HCT116 (cell line): ENCODE measurements around the gene TWF2. TPM values are rescaled to one million over a fixed set of nuclear protein-coding genes. Genes with fewer than 3 reads are reported as not detected.

Experiments used
- ATAC-seq: fragments of 200-7000 bp; cut with Tn5 transposase; 2 replicates; pipeline ENCODE4 v1.9.1; 2020; ENCODE audit warnings: mild to moderate bottlenecking, moderate library complexity
- BruUV-seq: library from RNA; stranded (reverse); fragments of 400-500 nt; replicated peaks from 2 replicates; lab custom pipeline; 2021; lab: Mats Ljungman, UMichigan
- CTCF ChIA-PET: fragments of 300-600 bp; sonication (Branson Sonifier 250); formaldehyde crosslinking; loops from one replicate; lab custom pipeline; 2021; ENCODE audit warnings: antibody characterized with exemption; lab: Charles Lee
- POLR2A ChIA-PET: fragments of 300-600, 350-600 bp; sonication (Branson Sonifier 250); formaldehyde crosslinking; loops from one replicate; lab custom pipeline; 2021; ENCODE audit warnings: antibody characterized with exemption; lab: Charles Lee
- RAD21 ChIA-PET, 2 experiments: fragments of 300-600 bp; sonication (Branson Sonifier 250); formaldehyde crosslinking; loops; one replicate each; lab custom pipeline; 2023; ENCODE audit warnings: low total read pairs in 2 of 2; ENCODE audit not compliant: uncharacterized antibody in 2 of 2, unreplicated experiment in 2 of 2, low non-redundant PET in 1 of 2; lab: Charles Lee
- DNase-seq: peaks from one replicate; pipeline ENCODE4 v3.0.0-alpha.2; 2010; ENCODE audit warnings: low read depth, low spot score
- H2AFZ ChIP-seq: fragments of 200-600 bp; shearing (Covaris generic), sonication (generic); 2 replicates; pipeline ENCODE4 v1.6.1; 2017; ENCODE audit warnings: low read depth, mixed run types, mixed read lengths, antibody characterized with exemption, low read length; ENCODE audit not compliant: poor library complexity, severe bottlenecking
- H3K27ac ChIP-seq: 2 replicates; pipeline ENCODE4 v1.5.1; 2012; ENCODE audit warnings: low read depth, low read length
- H3K27me3 ChIP-seq: fragments of 200-600 bp; sonication (generic); 2 replicates; pipeline ENCODE4 v1.6.1; 2016; ENCODE audit warnings: mixed run types, low read length, mixed read lengths; ENCODE audit not compliant: insufficient read depth
- H3K36me3 ChIP-seq, 2 experiments: fragments of 200-500 bp in 1 of 2; fragments of 200-600 bp in 1 of 2; sonication (Bioruptor generic) in 1 of 2; sonication (generic) in 1 of 2; 2 replicates each; pipeline versions ENCODE4 v1.5.1 to v1.6.1; 2014 to 2016; ENCODE audit warnings: low read length in 2 of 2, inconsistent platforms in 1 of 2, mixed read lengths in 1 of 2, mixed run types in 1 of 2; ENCODE audit not compliant: insufficient read depth in 2 of 2, control insufficient read depth in 1 of 2
- H3K4me1 ChIP-seq, 2 experiments: fragments of 200-600 bp in 1 of 2; sonication (generic) in 1 of 2; 2 replicates each; pipeline versions ENCODE4 v1.5.1 to v1.6.1; 2012 to 2017; ENCODE audit warnings: low read length in 2 of 2, inconsistent platforms in 1 of 2, mild to moderate bottlenecking in 1 of 2, mixed read lengths in 1 of 2, mixed run types in 1 of 2, moderate library complexity in 1 of 2; ENCODE audit not compliant: insufficient read depth in 2 of 2, control insufficient read depth in 1 of 2
- H3K4me2 ChIP-seq: fragments of 200-600 bp; sonication (generic); 2 replicates; pipeline ENCODE4 v1.6.1; 2017; ENCODE audit warnings: mixed run types, low read length, mixed read lengths
- H3K4me3 ChIP-seq, 2 experiments: fragments of 200-600 bp in 1 of 2; sonication (generic) in 1 of 2; replicated peaks in 1 of 2; 2 replicates each; pipeline ENCODE4 v1.5.1; 2011 to 2016; ENCODE audit warnings: low read length in 2 of 2, control low read depth in 1 of 2, low read depth in 1 of 2, mild to moderate bottlenecking in 1 of 2, mixed read lengths in 1 of 2, mixed run types in 1 of 2
- H3K79me2 ChIP-seq: fragments of 200-600 bp; sonication (generic); 2 replicates; pipeline ENCODE4 v1.6.1; 2017; ENCODE audit warnings: mild to moderate bottlenecking, mixed run types, low read length, moderate library complexity, mixed read lengths; ENCODE audit not compliant: insufficient read depth
- H3K9ac ChIP-seq: fragments of 200-600 bp; sonication (generic); 2 replicates; pipeline ENCODE4 v1.6.1; 2016; ENCODE audit warnings: low read length, mixed read lengths
- H3K9me2 ChIP-seq: fragments of 200-600 bp; sonication (generic), shearing (Covaris generic); 2 replicates; pipeline ENCODE4 v1.6.1; 2017; ENCODE audit warnings: mixed run types, mild to moderate bottlenecking, moderate library complexity; ENCODE audit not compliant: insufficient read depth
- H3K9me3 ChIP-seq, 2 experiments: fragments of 200-500 bp in 1 of 2; fragments of 200-600 bp in 1 of 2; sonication (Bioruptor generic) in 1 of 2; sonication (generic) in 1 of 2; 2 replicates each; pipeline ENCODE4 v1.6.1; 2014 to 2017; ENCODE audit warnings: low read length in 2 of 2, mixed read lengths in 2 of 2, inconsistent platforms in 1 of 2, low read depth in 1 of 2, mild to moderate bottlenecking in 1 of 2, mixed run types in 1 of 2, moderate library complexity in 1 of 2; ENCODE audit not compliant: control insufficient read depth in 1 of 2, insufficient read depth in 1 of 2
- H4K20me1 ChIP-seq: fragments of 200-600 bp; sonication (generic), shearing (Covaris generic); 2 replicates; pipeline ENCODE4 v1.6.1; 2017; ENCODE audit warnings: mixed run types, mild to moderate bottlenecking, moderate library complexity; ENCODE audit not compliant: insufficient read depth
- CEBPB ChIP-seq: IDR thresholded peaks from 2 replicates; pipeline ENCODE4 v1.6.1; 2012; ENCODE audit warnings: low read depth
- EGR1 ChIP-seq: IDR thresholded peaks from 2 replicates; pipeline ENCODE4 v1.6.1; 2012; ENCODE audit warnings: low read depth
- EZH2 ChIP-seq: fragments of 200-600 bp; sonication (generic); IDR thresholded peaks from 2 replicates; pipeline ENCODE4 v1.6.1; 2017; ENCODE audit warnings: antibody characterized with exemption, mixed run types
- EZH2phosphoT487 ChIP-seq: fragments of 200-600 bp; IDR thresholded peaks from 2 replicates; pipeline ENCODE4 v1.6.1; 2018; ENCODE audit warnings: antibody characterized with exemption, borderline replicate concordance
- FOSL1 ChIP-seq: IDR thresholded peaks from 2 replicates; pipeline ENCODE4 v1.6.1; 2012; ENCODE audit warnings: low read depth
- JUND ChIP-seq: IDR thresholded peaks from 2 replicates; pipeline ENCODE4 v1.6.1; 2012
- POLR2A ChIP-seq: IDR thresholded peaks from 2 replicates; pipeline ENCODE4 v1.7.0; 2011; ENCODE audit warnings: borderline replicate concordance; ENCODE audit not compliant: insufficient read depth, insufficient read length; ENCODE audit errors: extremely low read depth
- POLR2AphosphoS5 ChIP-seq: IDR thresholded peaks from 2 replicates; pipeline ENCODE4 v1.6.1; 2011; ENCODE audit warnings: mild to moderate bottlenecking, low read depth, low read length, moderate library complexity
- SP1 ChIP-seq: IDR thresholded peaks from 2 replicates; pipeline ENCODE4 v1.6.1; 2012; ENCODE audit warnings: low read depth
- SRF ChIP-seq: IDR thresholded peaks from 2 replicates; pipeline ENCODE4 v1.6.1; 2012; ENCODE audit warnings: low read depth
- TCF7L2 ChIP-seq: IDR thresholded peaks from 2 replicates; pipeline ENCODE4 v1.7.0; 2011; ENCODE audit warnings: borderline replicate concordance, inconsistent platforms; ENCODE audit not compliant: insufficient read depth, insufficient read length; ENCODE audit errors: extremely low read depth
- YY1 ChIP-seq: IDR thresholded peaks from 2 replicates; pipeline ENCODE4 v1.6.1; 2011; ENCODE audit warnings: low read length, low read depth, moderate library complexity, mild to moderate bottlenecking; ENCODE audit not compliant: insufficient replicate concordance; ENCODE audit errors: extremely low read depth
- intact Hi-C: fragments of 100-400 bp; cut with micrococcal nuclease; formaldehyde crosslinking; loops from 2 replicates; pipeline ENCODE4 v1.10.0; 2022
- total RNA-seq: library from RNA; stranded (reverse); gene quantifications from one replicate; pipeline ENCODE4 v1.2.1, GENCODE V29; 2021; ENCODE audit not compliant: unreplicated experiment
- TF ChIP-seq, protein P1 (sequence below): IDR thresholded peaks from 2 replicates; pipeline ENCODE4 v1.6.1; 2012
- TF ChIP-seq, protein P2 (sequence below), 3 experiments: fragments of 200-600 bp in 1 of 3; sonication (generic) in 1 of 3; IDR thresholded peaks in 2 of 3; conservative IDR thresholded peaks in 1 of 3; 2 replicates each; pipeline ENCODE4 v1.5.1; 2012 to 2017; ENCODE audit warnings: low read depth in 2 of 3, low read length in 2 of 3, antibody characterized with exemption in 1 of 3, borderline replicate concordance in 1 of 3, control low read depth in 1 of 3, mild to moderate bottlenecking in 1 of 3, mixed read lengths in 1 of 3, mixed run types in 1 of 3, moderate library complexity in 1 of 3; ENCODE audit not compliant: insufficient read depth in 1 of 3
- TF ChIP-seq, protein P3 (sequence below): IDR thresholded peaks from 2 replicates; pipeline ENCODE4 v1.6.1; 2012

The TWF2 gene
- total RNA-seq, 1 experiment from 2014 or later, result 100 TPM

DNA sequence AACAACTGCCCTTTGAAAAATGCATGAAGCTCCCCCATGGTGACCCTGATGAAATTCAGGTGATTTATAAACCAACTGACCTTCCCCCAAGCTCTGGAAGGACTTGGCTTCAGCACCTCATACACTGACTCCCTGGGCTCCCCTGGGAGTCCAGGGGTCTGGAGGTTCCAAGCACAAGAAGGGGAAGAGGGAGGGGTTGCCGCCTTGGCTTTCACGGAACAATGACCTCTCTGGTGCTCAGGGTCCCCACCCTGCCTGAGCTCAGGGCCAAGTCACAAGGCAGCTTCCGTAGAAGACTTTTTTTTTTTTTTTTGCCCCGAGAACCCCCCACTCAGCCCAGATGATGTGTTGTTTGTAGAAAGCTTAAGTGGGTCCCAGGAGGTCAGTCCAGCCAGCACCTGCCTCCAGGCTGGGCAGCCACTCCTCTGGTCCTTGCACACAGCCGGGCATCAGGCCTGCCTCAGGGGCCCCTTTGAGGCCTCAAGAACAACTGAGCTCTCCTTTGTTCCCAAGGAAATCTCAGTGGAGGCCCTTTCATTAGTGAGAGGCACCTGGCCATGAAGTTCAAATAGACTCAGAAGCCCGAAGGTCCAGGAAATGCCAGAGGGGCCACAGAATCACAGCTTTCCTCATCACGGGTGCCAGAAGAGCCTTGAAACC lies 55.0 kb downstream of the TWF2 start (continued):
- TF ChIP-seq, protein P1, sequence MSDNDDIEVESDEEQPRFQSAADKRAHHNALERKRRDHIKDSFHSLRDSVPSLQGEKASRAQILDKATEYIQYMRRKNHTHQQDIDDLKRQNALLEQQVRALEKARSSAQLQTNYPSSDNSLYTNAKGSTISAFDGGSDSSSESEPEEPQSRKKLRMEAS, result no peak

DNA sequence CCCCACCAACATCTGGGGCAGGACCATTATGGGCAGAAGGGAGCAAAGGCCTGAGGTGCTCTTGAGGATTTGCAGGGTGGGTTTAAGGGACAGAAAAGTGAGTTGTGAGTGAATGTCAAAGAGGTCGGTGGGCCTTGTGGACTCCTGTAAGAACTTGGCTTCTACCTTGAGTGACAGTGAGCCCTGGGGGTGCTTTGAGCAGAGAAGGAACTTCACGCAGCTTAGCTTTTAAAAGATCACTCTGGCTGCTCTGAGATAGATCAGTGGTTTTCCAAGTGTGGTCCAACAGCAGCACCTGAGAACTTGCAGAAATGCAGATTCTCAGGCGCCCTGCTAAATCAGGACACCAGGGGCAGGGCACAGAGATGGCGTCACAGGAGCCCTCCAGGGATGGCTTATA lies 56.3 kb downstream of the TWF2 start:
- RAD21 ChIA-PET, result interaction anchor here in 1 of 2 experiments (0.5 kb wide), 1 partner anchor 9 kb away, joined by 4 read pairs; no protein-coding TSS in a partner anchor
- no peaks in the 10 kb centered on the region for H3K4me1 ChIP-seq
- POLR2A ChIA-PET, result no interaction called here
- no peaks in the 10 kb centered on the region for H3K9me2 ChIP-seq
- H3K4me2 ChIP-seq, result no peak overlapping the region
- CTCF ChIA-PET, result no interaction called here
- no peaks in the 10 kb centered on the region for H3K9me3 ChIP-seq
- intact Hi-C loops, result no loop called here
- H2AFZ ChIP-seq, result no peak overlapping the region
- DNase-seq (no peak), ATAC-seq (no peak)
- no peak overlapping the region for H3K27ac ChIP-seq
- BruUV-seq, result no TSS peak
- no peak overlapping the region for H3K4me3 ChIP-seq
- H3K9ac ChIP-seq, result no peak overlapping the region
- no peaks in the 10 kb centered on the region for H3K27me3 ChIP-seq
- no peak for TF ChIP-seq JUND
- no peak for TF ChIP-seq SRF
- TF ChIP-seq TCF7L2, result no peak
- TF ChIP-seq EZH2phosphoT487, result no peak
- TF ChIP-seq CEBPB, result no peak
- TF ChIP-seq FOSL1, result no peak
- no peak for TF ChIP-seq SP1
- TF ChIP-seq, protein P2, sequence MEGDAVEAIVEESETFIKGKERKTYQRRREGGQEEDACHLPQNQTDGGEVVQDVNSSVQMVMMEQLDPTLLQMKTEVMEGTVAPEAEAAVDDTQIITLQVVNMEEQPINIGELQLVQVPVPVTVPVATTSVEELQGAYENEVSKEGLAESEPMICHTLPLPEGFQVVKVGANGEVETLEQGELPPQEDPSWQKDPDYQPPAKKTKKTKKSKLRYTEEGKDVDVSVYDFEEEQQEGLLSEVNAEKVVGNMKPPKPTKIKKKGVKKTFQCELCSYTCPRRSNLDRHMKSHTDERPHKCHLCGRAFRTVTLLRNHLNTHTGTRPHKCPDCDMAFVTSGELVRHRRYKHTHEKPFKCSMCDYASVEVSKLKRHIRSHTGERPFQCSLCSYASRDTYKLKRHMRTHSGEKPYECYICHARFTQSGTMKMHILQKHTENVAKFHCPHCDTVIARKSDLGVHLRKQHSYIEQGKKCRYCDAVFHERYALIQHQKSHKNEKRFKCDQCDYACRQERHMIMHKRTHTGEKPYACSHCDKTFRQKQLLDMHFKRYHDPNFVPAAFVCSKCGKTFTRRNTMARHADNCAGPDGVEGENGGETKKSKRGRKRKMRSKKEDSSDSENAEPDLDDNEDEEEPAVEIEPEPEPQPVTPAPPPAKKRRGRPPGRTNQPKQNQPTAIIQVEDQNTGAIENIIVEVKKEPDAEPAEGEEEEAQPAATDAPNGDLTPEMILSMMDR (IDR thresholded peaks at IDR 0.05 in 2 of 3, conservative IDR thresholded peaks at IDR 0.05 in 1 of 3; ENCODE audit: borderline replicate concordance in 1 of 3, insufficient read depth in 1 of 3, low read depth in 2 of 3, low read length in 2 of 3), result no peak
- TF ChIP-seq EGR1, result no peak
- TF ChIP-seq, protein P1, result no peak
- TF ChIP-seq POLR2AphosphoS5, result no peak
- TF ChIP-seq YY1, result no peak
- no peak for TF ChIP-seq EZH2
- TF ChIP-seq POLR2A, result no peak
- TF ChIP-seq, protein P3, sequence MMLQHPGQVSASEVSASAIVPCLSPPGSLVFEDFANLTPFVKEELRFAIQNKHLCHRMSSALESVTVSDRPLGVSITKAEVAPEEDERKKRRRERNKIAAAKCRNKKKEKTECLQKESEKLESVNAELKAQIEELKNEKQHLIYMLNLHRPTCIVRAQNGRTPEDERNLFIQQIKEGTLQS, result no peak
- no peaks in the 10 kb centered on the region for H3K36me3 ChIP-seq
- no peaks in the 10 kb centered on the region for H4K20me1 ChIP-seq
- no peaks in the 10 kb centered on the region for H3K79me2 ChIP-seq
